Prostate gland (tissue), 2 donors: ENCODE data around the gene GPRIN3.

Experiments
- CTCF ChIP-seq, 4 experiments: fragments of 200-600 bp in 2 of 4; fragments of 450-650 bp in 2 of 4; sonication (generic) in 2 of 4; IDR thresholded peaks; 1 replicate in 3 of 4; 2 replicates in 1 of 4; pipeline ENCODE4 v1.5.1; 2016 to 2019; ENCODE audit warnings: antibody characterized with exemption in 4 of 4, mild to moderate bottlenecking in 2 of 4, moderate library complexity in 2 of 4
- POLR2AphosphoS5 ChIP-seq: sonication (generic); formaldehyde crosslinking; IDR thresholded peaks from one replicate; pipeline ENCODE4 v1.6.1; 2017; ENCODE audit warnings: antibody characterized with exemption

DNA sequence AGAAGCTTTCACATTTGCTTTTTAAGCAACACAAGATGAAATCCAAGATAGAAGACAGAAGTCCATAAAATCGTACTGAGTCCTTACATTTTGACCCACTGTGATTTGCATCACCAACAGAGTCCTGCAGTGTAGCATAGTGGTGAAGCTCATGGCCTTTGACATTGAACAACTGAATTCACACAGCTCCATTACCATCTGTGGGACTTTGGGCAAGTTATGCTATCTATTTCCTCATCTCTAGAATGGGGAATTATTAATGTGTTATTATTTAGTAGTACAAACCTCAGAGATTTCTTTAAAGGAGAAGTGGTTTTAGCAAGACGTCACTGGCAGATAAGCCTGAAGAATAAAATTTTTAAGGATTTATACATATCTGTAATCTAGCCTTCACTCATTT is 10.7 kb downstream of the GPRIN3 start:
- TF ChIP-seq POLR2AphosphoS5 (no peak), CTCF (IDR thresholded peaks at IDR 0.05) (no peak)
